T47D (cell line): ENCODE results near the gene PDC.

Experiments
- DNase-seq, 2 experiments: peaks; one replicate each; pipeline versions ENCODE4 v3.0.0 to v3.0.0-alpha.2; 2011 to 2012; ENCODE audit warnings: low read depth in 1 of 2, low spot score in 1 of 2
- JUND ChIP-seq: IDR thresholded peaks from 2 replicates; pipeline ENCODE4 v1.6.1; 2012; ENCODE audit warnings: low read depth
- in situ Hi-C: cut with HindIII; loops from 2 replicates; pipeline ENCODE4 v1.10.0; 2016; ENCODE audit warnings: low sequenced_read_pairs, low pct_unique_long_range_greater_than_20kb

PDC gene

GRCh38 chr1:186456729-186457255 lies 4.1 kb downstream of the PDC start:
- no peak for DNase-seq
- in situ Hi-C loops = no loop called here

GRCh38 chr1:186454981-186455380 lies 5.9 kb downstream of the PDC start:
- no peak for TF ChIP-seq JUND
- DNase-seq = no peak
- in situ Hi-C loops = no loop called here

More at GRCh38 chr1:186456729-186457255, 4.1 kb downstream of the PDC start:
- TF ChIP-seq JUND = no peak

GRCh38 chr1:186446152-186446551 lies 14.8 kb downstream of the PDC start:
- no peak for TF ChIP-seq JUND

GRCh38 chr1:186443638-186444037 lies 17.3 kb downstream of the PDC start:
- in situ Hi-C loops = no loop called here
- TF ChIP-seq JUND = no peak
- no peak for DNase-seq

More at GRCh38 chr1:186446152-186446551, 14.8 kb downstream of the PDC start:
- in situ Hi-C loops = no loop called here
- DNase-seq = peak in 1 of 2 experiments; percentile 43

GRCh38 chr1:186442651-186443375 lies 18.1 kb downstream of the PDC start:
- in situ Hi-C loops = no loop called here
- no peak for DNase-seq
- TF ChIP-seq JUND = no peak

- in situ Hi-C loops = no loop called here
- TF ChIP-seq JUND = no peak
- DNase-seq = no peak
Measured at GRCh38 chr1:186440584-186440983, 20.3 kb downstream of the PDC start.

- no peak for TF ChIP-seq JUND
- in situ Hi-C loops = no loop called here
Measured at GRCh38 chr1:186438567-186438966, 22.3 kb downstream of the PDC start.

GRCh38 chr1:186435336-186435735 lies 25.6 kb downstream of the PDC start:
- TF ChIP-seq JUND = no peak
- in situ Hi-C loops = no loop called here
- no peak for DNase-seq

More at GRCh38 chr1:186438567-186438966, 22.3 kb downstream of the PDC start:
- no peak for DNase-seq

- TF ChIP-seq JUND = no peak
- in situ Hi-C loops = no loop called here
- no peak for DNase-seq
Measured at GRCh38 chr1:186429017-186429416, 31.9 kb downstream of the PDC start.

- no peak for DNase-seq
- in situ Hi-C loops = no loop called here
- TF ChIP-seq JUND = no peak
Measured at GRCh38 chr1:186426118-186426517, 34.8 kb downstream of the PDC start.

- DNase-seq = no peak
- no peak for TF ChIP-seq JUND
- in situ Hi-C loops = no loop called here
Measured at GRCh38 chr1:186424539-186424938, 36.4 kb downstream of the PDC start.

GRCh38 chr1:186421446-186421845 lies 39.5 kb downstream of the PDC start:
- TF ChIP-seq JUND = no peak
- in situ Hi-C loops = no loop called here
- DNase-seq = no peak

GRCh38 chr1:186420923-186421322 lies 40.0 kb downstream of the PDC start:
- TF ChIP-seq JUND = no peak

GRCh38 chr1:186420311-186420710 lies 40.6 kb downstream of the PDC start:
- no peak for DNase-seq
- TF ChIP-seq JUND = no peak
- in situ Hi-C loops = no loop called here

More at GRCh38 chr1:186420923-186421322, 40.0 kb downstream of the PDC start:
- in situ Hi-C loops = no loop called here
- DNase-seq = no peak
